Loucy (cell line): Measurements from ENCODE around the gene AJAP1.

ENCODE experiments used
- CTCF ChIP-seq: fragments of 200-600 bp; sonication (generic); conservative IDR thresholded peaks from 2 replicates; pipeline ENCODE4 v1.5.1; 2014; ENCODE audit warnings: mild to moderate bottlenecking, antibody characterized with exemption, low read length
- EZH2phosphoT487 ChIP-seq: fragments of 200-600 bp; IDR thresholded peaks from 2 replicates; pipeline ENCODE4 v1.6.1; 2018; ENCODE audit warnings: antibody characterized with exemption, mild to moderate bottlenecking, moderate library complexity, borderline replicate concordance

DNA sequence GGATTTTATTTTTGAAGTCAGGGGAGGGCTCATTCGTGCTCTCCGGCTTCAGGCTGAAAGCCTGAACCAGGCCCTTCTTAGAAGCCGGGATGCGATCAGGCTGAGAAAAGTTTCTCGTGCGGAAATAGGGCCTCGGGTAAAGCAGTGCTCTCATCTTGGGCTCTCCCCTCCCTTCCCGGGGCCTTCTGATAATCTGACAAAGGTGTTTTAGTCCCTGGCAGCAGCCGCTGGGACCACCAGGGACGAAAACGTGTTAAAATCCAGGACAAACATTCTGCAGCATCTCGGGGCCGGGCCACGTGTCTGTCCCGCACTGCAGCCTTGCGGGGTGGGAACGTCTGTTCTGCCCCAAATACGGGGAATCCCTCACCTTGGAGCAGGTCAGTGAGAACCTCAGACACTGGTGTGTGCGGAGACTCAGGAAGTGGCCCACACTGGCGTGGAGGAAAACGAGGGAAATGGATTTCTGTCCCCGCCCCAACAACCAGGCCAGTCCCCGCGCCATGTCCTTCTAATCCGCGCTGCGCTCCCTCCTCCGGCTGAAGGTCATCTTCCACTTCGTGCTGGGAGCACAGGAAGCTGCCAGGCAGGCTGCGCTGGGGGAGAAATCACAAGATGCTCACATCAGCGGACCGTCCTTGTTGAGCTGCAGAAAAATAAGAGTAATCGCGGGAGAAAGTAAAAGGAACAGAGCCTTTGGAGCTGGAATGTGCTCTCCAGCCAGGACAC lies 16.6 kb upstream of the AJAP1 start:
- TF ChIP-seq CTCF (no peak), EZH2phosphoT487 (no peak)
